Heart right ventricle (tissue), 16 donors: ENCODE data around the gene PAIP1. TPM values are rescaled to one million over a fixed set of nuclear protein-coding genes. Genes with fewer than 3 reads are reported as not detected.

Source experiments
- ATAC-seq, 8 donors: fragments of 200-7000 bp; cut with Tn5 transposase; one replicate each; pipeline ENCODE4 v1.9.1; 2020; ENCODE audit warnings: mild to moderate bottlenecking in 8 of 8, moderate library complexity in 8 of 8, moderate number of reproducible peaks in 1 of 8
- DNase-seq, 2 donors: peaks; one replicate each; pipeline ENCODE4 v3.0.0-alpha.2; 2020
- H3K27ac ChIP-seq, 10 donors: fragments of 200-600 bp; sonication (generic) in 2 of 10; one replicate each; pipeline versions ENCODE4 v1.5.0 to v1.8.0; 2020 to 2022; ENCODE audit warnings: mild to moderate bottlenecking in 3 of 10
- H3K27me3 ChIP-seq, 7 donors: fragments of 200-600 bp; one replicate each; pipeline ENCODE4 v1.8.0; 2021 to 2022; ENCODE audit warnings: mild to moderate bottlenecking in 2 of 7
- H3K36me3 ChIP-seq, 9 donors: fragments of 200-600 bp; sonication (generic) in 1 of 9; one replicate each; pipeline versions ENCODE4 v1.5.0 to v1.8.0; 2020 to 2022; ENCODE audit warnings: mild to moderate bottlenecking in 2 of 9
- H3K4me1 ChIP-seq, 9 donors: fragments of 200-600 bp; sonication (generic) in 1 of 9; one replicate each; pipeline versions ENCODE4 v1.5.0 to v1.8.0; 2020 to 2022; ENCODE audit warnings: mild to moderate bottlenecking in 4 of 9
- H3K4me3 ChIP-seq, 10 donors: fragments of 200-600 bp; sonication (generic) in 2 of 10; one replicate each; pipeline versions ENCODE4 v1.5.0 to v1.8.0; 2020 to 2022; ENCODE audit warnings: mild to moderate bottlenecking in 7 of 10, moderate library complexity in 2 of 10
- H3K9me3 ChIP-seq, 11 donors: fragments of 200-600 bp in 10 of 11; sonication (generic) in 2 of 11; one replicate each; pipeline versions ENCODE4 v1.5.0 to v1.8.0; 2013 to 2022; ENCODE audit warnings: mild to moderate bottlenecking in 2 of 11, control low read depth in 1 of 11, moderate library complexity in 1 of 11
- CTCF ChIP-seq, 9 donors: fragments of 200-600 bp; sonication (generic) in 2 of 9; IDR thresholded peaks; one replicate each; pipeline versions ENCODE4 v1.5.0 to v1.8.0; 2021 to 2022; ENCODE audit warnings: antibody characterized with exemption in 9 of 9, mild to moderate bottlenecking in 5 of 9, moderate library complexity in 1 of 9
- WGBS, 2 donors: extraction: QIAGEN DNeasy Blood & Tissue Kit; methylation state at CpG; one replicate each; pipeline ENCODE4 v1.1.7; 2013; ENCODE audit warnings: inconsistent platforms in 1 of 2; 5-methylcytosine and 5-hydroxymethylcytosine counted together
- intact Hi-C, 10 donors: fragments of 100-400 bp; cut with DNase I; formaldehyde crosslinking; loops; one replicate each; pipeline versions ENCODE4 v1.11.1 to v1.14.2; 2022
- polyA plus RNA-seq, 2 donors: library from polyadenylated mRNA; stranded (reverse); fragments of 200-250 nt; gene quantifications; one replicate each; pipeline ENCODE4 v1.2.3, GENCODE V29; 2013
- total RNA-seq, 10 donors: library from RNA; stranded (reverse); fragmentation: NEBNext Ultra II Directional in 3 of 10; extraction: Animal tissue kit (Norgen Biotek cat#: 25700) in 3 of 10; gene quantifications; one replicate each; pipeline versions ENCODE4 v1.2.1 to v1.2.4, GENCODE V29; 2021 to 2023
- donor health status: Arrhythmogenic right ventricular cardiomyopathy.
- donor health status: ischemic (EF 13 %, LVEDD 7.1; RV severe dilation, severe dysfunction).
- donor health status: healthy with polysubstance abuse.
- donor health status: DM: no; HTN: yes; CAD: no.
- donor health status: DM: no; HTN: no; CAD: no.
- donor health status: ischemic (EF 25% LVEDD 6.9; RV normal size, moderate dysfunction).
- donor health status: ischemic (EF 25% LVEDD 5.7; RV mildly dilated, moderate dysfunction).
- donor health status: healthy.
- donor health status: DM: yes; HTN: yes; CAD: no.
- donor health status: Ischemic cardiomyopathy.
- donor health status: ischemic (EF 35%, LVEDD 5.7; RV mildly dilated, moderate dysfunction).
- donor health status: nonischemic (EF 11% LVEDD 7.7; RV severe dilation, severe dysfunction).
- donor health status: DM: yes; HTN: yes; CAD: no.
- donor health status: PGD.
- donor health status: ischemic (EF 29% LVEDD 5.4; RV normal size, mild dysfunction).
- donor health status: nonischemic (EF 23%, LVEDD 6.1; RV moderate dilation, normal function).

Gene PAIP1
- total and polyA plus RNA-seq, 12 donors = 51.1 to 162 (median 133) TPM

DNA sequence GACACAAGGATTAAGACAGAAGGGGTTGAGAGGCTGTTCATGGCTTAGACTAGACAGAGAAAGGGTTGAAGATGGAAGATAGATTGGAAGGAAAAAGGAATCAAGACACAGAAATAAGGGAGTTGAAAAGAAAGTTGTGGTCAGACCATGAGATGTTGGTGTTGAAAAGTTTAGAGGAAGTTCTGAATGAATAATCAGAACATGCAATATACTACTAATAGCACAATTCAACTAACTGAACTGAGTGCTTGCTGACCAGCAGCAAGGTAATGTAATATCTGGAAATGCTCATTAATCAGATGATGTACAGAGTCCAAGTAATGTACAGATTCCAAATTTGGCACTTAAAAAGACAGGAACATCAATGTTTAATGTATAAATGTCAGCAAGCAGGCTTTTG is 35.5 kb upstream of the PAIP1 start:
- H3K9me3 ChIP-seq = no peaks in the 10 kb centered on the region
- H3K4me3 ChIP-seq = no peak overlapping the region
- intact Hi-C loops = no loop called here

DNA sequence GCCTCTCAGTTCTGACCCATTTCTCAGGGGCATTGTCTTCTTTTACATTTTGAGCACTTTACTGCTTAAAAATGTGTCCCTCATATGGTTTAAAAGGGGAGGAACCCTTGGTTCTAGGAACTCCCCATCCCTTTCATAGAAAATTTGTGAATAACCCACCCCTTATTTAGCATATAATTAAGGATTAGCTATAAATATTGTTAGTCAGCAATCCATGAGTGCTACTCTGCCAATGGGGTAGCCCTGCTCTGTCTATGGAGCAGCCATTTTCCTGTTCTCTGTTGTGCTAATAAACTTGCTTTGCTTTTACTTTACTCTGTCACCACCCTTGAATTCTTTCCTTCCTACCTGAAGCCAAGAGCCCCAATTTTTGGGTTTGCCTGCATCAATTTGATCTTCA is 33.8 kb upstream of the PAIP1 start:
- no peak for TF ChIP-seq CTCF (IDR thresholded peaks at IDR 0.05)
- Histone ChIP-seq H3K27me3 (no peaks in the 10 kb centered on the region), H3K4me1 (peaks cover 0 to 10% (median 0%) of the 10 kb centered on the region in 9 donors), H3K27ac (no peak overlapping the region), H3K9me3 (no peaks in the 10 kb centered on the region), H3K4me3 (no peak overlapping the region), H3K36me3 (peaks cover 0 to 17% (median 0%) of the 10 kb centered on the region in 9 donors)
- intact Hi-C loops = no loop called here
- ATAC-seq (no peak), DNase-seq (no peak)

More for the DNA sequence above, 35.5 kb upstream of the PAIP1 start:
- Histone ChIP-seq H3K36me3 (peaks cover 0 to 14% (median 0%) of the 10 kb centered on the region in 9 donors), H3K27ac (no peak overlapping the region), H3K4me1 (peaks cover 0 to 10% (median 0%) of the 10 kb centered on the region in 9 donors), H3K27me3 (no peaks in the 10 kb centered on the region)
- no peak for TF ChIP-seq CTCF (IDR thresholded peaks at IDR 0.05)
- no peak for DNase-seq
- ATAC-seq = no peak

DNA sequence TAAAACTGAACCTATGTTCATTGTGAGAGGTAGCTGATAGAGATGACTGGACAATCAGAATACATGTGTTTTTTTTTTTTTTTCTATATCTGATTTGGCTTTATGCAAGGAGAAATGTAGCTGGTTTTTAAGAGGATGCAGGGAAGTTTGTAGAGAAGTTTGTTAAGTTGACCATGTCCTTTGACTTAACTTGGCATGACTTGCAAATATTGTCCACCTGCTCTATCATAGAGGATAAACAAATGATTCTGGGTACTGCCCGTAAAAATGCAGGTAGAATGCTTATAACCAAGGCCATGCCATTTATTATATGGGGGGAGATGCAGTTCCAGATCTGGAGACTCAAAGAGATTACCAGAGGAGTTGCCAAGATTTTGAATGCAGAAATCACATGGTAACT is 32.4 kb upstream of the PAIP1 start:
- peaks cover 0 to 17% (median 0%) of the 10 kb centered on the region in 9 donors for H3K36me3 ChIP-seq
- no peaks in the 10 kb centered on the region for H3K9me3 ChIP-seq
- ATAC-seq (no peak), DNase-seq (no peak)
- WGBS, 2 donors = 91 to 98% methylated on average over 1 of the region's 1 CpG
- H3K27ac ChIP-seq = no peak overlapping the region
- no peak overlapping the region for H3K4me3 ChIP-seq
- H3K4me1 ChIP-seq = peaks cover 0 to 10% (median 0%) of the 10 kb centered on the region in 9 donors
- no peak for TF ChIP-seq CTCF (IDR thresholded peaks at IDR 0.05)
- H3K27me3 ChIP-seq = no peaks in the 10 kb centered on the region
- intact Hi-C loops = no loop called here

DNA sequence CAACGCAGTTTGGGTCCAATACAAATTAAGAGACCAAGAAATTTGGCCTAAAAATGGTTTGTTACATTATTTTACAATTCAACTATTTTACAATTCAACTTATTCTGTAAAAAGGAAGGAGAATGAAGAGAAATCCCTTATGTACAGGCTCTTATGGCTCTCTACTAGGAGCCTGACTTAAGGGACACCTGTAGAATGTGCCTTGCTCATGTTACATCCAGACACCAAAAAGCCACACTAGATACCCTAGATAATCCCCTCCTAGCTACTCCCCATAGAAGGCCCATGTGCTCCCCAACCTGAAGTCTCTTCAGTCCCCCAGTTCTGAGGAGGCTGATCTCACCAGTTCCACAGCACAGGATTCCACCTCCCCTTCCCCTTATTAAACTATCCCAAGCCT is 32.0 kb upstream of the PAIP1 start:
- H3K27me3 ChIP-seq = no peaks in the 10 kb centered on the region
- ATAC-seq (no peak), DNase-seq (no peak)
- intact Hi-C loops = no loop called here
- no peak overlapping the region for H3K27ac ChIP-seq
- peaks cover 0 to 10% (median 0%) of the 10 kb centered on the region in 9 donors for H3K4me1 ChIP-seq
- no peak for TF ChIP-seq CTCF (IDR thresholded peaks at IDR 0.05)
- 2 to 52% methylated on average over 1 of the region's 1 CpG for WGBS, 2 donors
- no peak overlapping the region for H3K4me3 ChIP-seq
- H3K36me3 ChIP-seq = peaks cover 0 to 17% (median 0%) of the 10 kb centered on the region in 9 donors
- H3K9me3 ChIP-seq = no peaks in the 10 kb centered on the region
